HepG2 (cell line): ENCODE measurements around the gene INPP5E. TPM values are rescaled to one million over a fixed set of nuclear protein-coding genes. Genes with fewer than 3 reads are reported as not detected.

Experiments used
- CCAR2 ChIP-seq: fragments of 200-400 bp; formaldehyde crosslinking; optimal IDR thresholded peaks from 2 replicates; pipeline ENCODE3; 2018; ENCODE audit warnings: low read depth, mild to moderate bottlenecking, low read length, moderate library complexity
- FOXP1 ChIP-seq, 2 experiments: fragments of 450-650 bp in 1 of 2; IDR thresholded peaks; 2 replicates each; pipeline ENCODE4 v1.6.1; 2017 to 2018; ENCODE audit warnings: antibody characterized with exemption in 1 of 2
- GZF1 ChIP-seq: sonication (generic); formaldehyde crosslinking; IDR thresholded peaks from 2 replicates; pipeline ENCODE4 v1.5.1; 2020; ENCODE audit warnings: mild to moderate bottlenecking, missing genetic modification reagents
- HNRNPUL1 ChIP-seq: fragments of 200-400 bp; formaldehyde crosslinking; IDR thresholded peaks from 2 replicates; pipeline ENCODE4 v1.6.1; 2017; ENCODE audit warnings: low read depth, mild to moderate bottlenecking, low read length, moderate library complexity
- ONECUT2 ChIP-seq: sonication (generic); formaldehyde crosslinking; IDR thresholded peaks from 2 replicates; pipeline ENCODE4 v1.4.0; 2020; ENCODE audit warnings: missing genetic modification reagents
- RFXANK ChIP-seq: IDR thresholded peaks from 2 replicates; pipeline ENCODE4 v1.6.1; 2016
- SAP130 ChIP-seq: IDR thresholded peaks from 2 replicates; pipeline ENCODE4 v1.6.1; 2016; ENCODE audit warnings: low read depth
- THRA ChIP-seq: sonication (generic); formaldehyde crosslinking; IDR thresholded peaks from 2 replicates; pipeline ENCODE4 v1.4.0; 2020; ENCODE audit warnings: missing genetic modification reagents, borderline replicate concordance
- ZBTB43 ChIP-seq: sonication (generic); formaldehyde crosslinking; conservative IDR thresholded peaks from 2 replicates; pipeline ENCODE4 v1.4.0; 2020; ENCODE audit warnings: missing genetic modification reagents
- ZNF142 ChIP-seq: sonication (generic); formaldehyde crosslinking; IDR thresholded peaks from 2 replicates; pipeline ENCODE4 v1.4.0; 2020; ENCODE audit warnings: missing genetic modification reagents
- ZNF235 ChIP-seq: sonication (generic); formaldehyde crosslinking; IDR thresholded peaks from 2 replicates; pipeline ENCODE4 v1.8.1; 2023; ENCODE audit warnings: mild to moderate bottlenecking, missing genetic modification reagents, borderline replicate concordance
- ZNF33B ChIP-seq: sonication (generic); formaldehyde crosslinking; IDR thresholded peaks from 2 replicates; pipeline ENCODE4 v1.5.1; 2020; ENCODE audit warnings: mild to moderate bottlenecking, missing genetic modification reagents
- ZNF513 ChIP-seq: sonication (generic); formaldehyde crosslinking; conservative IDR thresholded peaks from 2 replicates; pipeline ENCODE4 v1.5.0; 2020; ENCODE audit warnings: missing genetic modification reagents
- ZNF614 ChIP-seq: IDR thresholded peaks from 2 replicates; pipeline ENCODE4 v1.6.1; 2018; ENCODE audit warnings: missing biosample characterization, missing genetic modification reagents, inconsistent platforms, borderline replicate concordance
- ZNF644 ChIP-seq: IDR thresholded peaks from 2 replicates; pipeline ENCODE4 v1.6.1; 2016; ENCODE audit warnings: low read depth
- polyA plus RNA-seq, 8 experiments: library from polyadenylated mRNA; depleted of rRNA in 3 of 8; stranded (reverse) in 7 of 8; unstranded in 1 of 8; fragments of >200 nt; fragmentation: Illumina TruSeq in 4 of 8; extraction: Trizol in 4 of 8; gene quantifications; 2 replicates each; pipeline versions ENCODE4 v1.2.1 to v1.2.3, GENCODE V29; 2011 to 2016; ENCODE audit warnings: low read depth in 4 of 8, missing spikeins in 1 of 8, mixed read lengths in 1 of 8; ENCODE audit not compliant: insufficient read depth in 1 of 8
- total RNA-seq, 5 experiments: library from RNA; depleted of rRNA; stranded (reverse); fragments of >200 nt; fragmentation: Illumina TruSeq; extraction: Trizol; gene quantifications; 2 replicates each; pipeline ENCODE4 v1.2.3, GENCODE V29; 2016; ENCODE audit warnings: low read depth in 1 of 5
- TF ChIP-seq, protein P1 (sequence below): sonication (generic); formaldehyde crosslinking; IDR thresholded peaks from 2 replicates; pipeline ENCODE4 v1.4.0; 2020; ENCODE audit warnings: missing genetic modification reagents, low read depth, mild to moderate bottlenecking, borderline replicate concordance
- TF ChIP-seq, protein P2 (sequence below): sonication (generic); formaldehyde crosslinking; IDR thresholded peaks from 2 replicates; pipeline ENCODE4 v1.4.0; 2020; ENCODE audit warnings: mild to moderate bottlenecking, missing genetic modification reagents

INPP5E gene
- total and polyA plus RNA-seq, 2 of the 13 experiments (the other 11 are each of a cell fraction or from before 2014, with no cell fraction given) = 5.5 TPM

DNA sequence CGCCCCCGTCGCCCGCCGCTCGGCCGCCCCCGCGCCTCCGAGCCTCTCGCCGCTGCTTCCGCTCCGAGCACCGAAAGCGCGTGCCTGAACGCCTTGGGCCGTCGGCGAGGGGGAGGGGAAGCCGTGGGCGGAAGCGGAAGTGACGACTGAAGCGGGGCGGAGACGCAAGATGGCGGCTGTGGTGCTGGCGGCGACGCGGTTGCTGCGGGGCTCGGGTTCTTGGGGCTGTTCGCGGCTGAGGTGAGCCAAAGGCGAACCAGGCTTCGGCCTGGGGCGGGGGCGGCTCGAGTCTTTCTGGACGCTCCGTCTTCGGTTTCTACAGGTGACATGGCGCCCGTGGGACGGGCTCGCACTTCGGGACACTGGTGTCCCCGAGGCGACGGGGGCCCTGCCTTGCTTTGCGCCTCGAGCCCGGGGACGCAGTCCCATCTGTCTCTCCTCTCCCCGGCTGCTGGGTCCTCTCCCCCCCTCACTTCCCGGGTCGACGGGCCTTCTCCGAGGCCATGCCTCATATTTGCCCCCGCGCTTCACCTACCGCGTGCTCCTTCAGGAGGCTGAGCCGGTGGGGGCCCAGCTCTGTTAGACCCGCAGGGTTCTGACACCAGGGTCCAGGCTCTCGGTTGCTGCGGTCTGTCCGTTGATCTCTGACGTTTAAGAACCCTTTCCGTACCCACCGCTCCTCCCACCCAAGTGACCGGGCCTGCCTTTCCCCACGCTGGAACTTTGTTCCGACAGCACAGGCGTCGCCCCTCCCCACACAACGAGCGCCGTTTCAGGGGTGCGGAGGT, 29.0 kb downstream of the INPP5E start, which contains the start of the genes ENTR1 and PMPCA (continued):
- no peak for TF ChIP-seq ZNF142 (CRISPR knock-in tag)
- TF ChIP-seq RFXANK (CRISPR knock-in tag) = no peak
- no peak; the same call in 1 of the 2 replicates for TF ChIP-seq THRA (CRISPR knock-in tag)
- TF ChIP-seq HNRNPUL1 = no peak
- peak; percentile 95 for TF ChIP-seq SAP130
- no peak for TF ChIP-seq CCAR2
- TF ChIP-seq, protein P1, sequence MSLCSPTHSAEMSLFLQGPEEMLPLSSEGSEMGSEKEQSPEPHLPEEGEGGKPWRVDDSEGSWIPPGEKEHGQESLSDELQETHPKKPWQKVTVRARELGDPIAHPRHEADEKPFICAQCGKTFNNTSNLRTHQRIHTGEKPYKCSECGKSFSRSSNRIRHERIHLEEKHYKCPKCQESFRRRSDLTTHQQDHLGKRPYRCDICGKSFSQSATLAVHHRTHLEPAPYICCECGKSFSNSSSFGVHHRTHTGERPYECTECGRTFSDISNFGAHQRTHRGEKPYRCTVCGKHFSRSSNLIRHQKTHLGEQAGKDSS (CRISPR knock-in tag) = peak; percentile 69; the same call in 1 of the 2 replicates
- TF ChIP-seq ZNF614 (CRISPR knock-in tag) = no peak; the same call in 1 of the 2 replicates
- no peak for TF ChIP-seq ONECUT2
- TF ChIP-seq ZNF513 (CRISPR knock-in tag) = 0 out of 2 replicates have a peak, but pooled peaks have one; percentile 62
- no peak; the same call in 1 of the 2 replicates for TF ChIP-seq ZNF33B (CRISPR knock-in tag)
- no peak for TF ChIP-seq ZNF235 (CRISPR knock-in tag)
- no peak for TF ChIP-seq GZF1 (CRISPR knock-in tag)
- no peak for TF ChIP-seq FOXP1 (IDR thresholded peaks at IDR 0.05)
- TF ChIP-seq FOXP1 (CRISPR knock-in tag; IDR thresholded peaks at IDR 0.05) = no peak
- no peak for TF ChIP-seq ZBTB43 (CRISPR knock-in tag)
- TF ChIP-seq, protein P2, sequence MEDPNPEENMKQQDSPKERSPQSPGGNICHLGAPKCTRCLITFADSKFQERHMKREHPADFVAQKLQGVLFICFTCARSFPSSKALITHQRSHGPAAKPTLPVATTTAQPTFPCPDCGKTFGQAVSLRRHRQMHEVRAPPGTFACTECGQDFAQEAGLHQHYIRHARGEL (CRISPR knock-in tag) = peak; percentile 48; the same call in 1 of the 2 replicates
- no peak for TF ChIP-seq ZNF644 (CRISPR knock-in tag)
